PC-3 (cell line): ENCODE data around the gene AZIN2.

Source experiments
- EZH2 ChIP-seq: fragments of 300-600 bp; sonication (generic); IDR thresholded peaks from one replicate; pipeline ENCODE4 v1.6.1; 2017; ENCODE audit warnings: antibody characterized with exemption, mild to moderate bottlenecking, low read length; ENCODE audit not compliant: unreplicated experiment
- EZH2phosphoT487 ChIP-seq: fragments of 300-600 bp; sonication (generic); IDR thresholded peaks from 2 replicates; pipeline ENCODE4 v1.6.1; 2018; ENCODE audit warnings: mild to moderate bottlenecking, antibody characterized with exemption, low read length, borderline replicate concordance
- TF ChIP-seq, protein P1 (sequence below): fragments of 300-600 bp; sonication (generic); conservative IDR thresholded peaks from 2 replicates; pipeline ENCODE4 v1.5.1; 2017; ENCODE audit warnings: antibody characterized with exemption, low read depth, mild to moderate bottlenecking, low read length

DNA sequence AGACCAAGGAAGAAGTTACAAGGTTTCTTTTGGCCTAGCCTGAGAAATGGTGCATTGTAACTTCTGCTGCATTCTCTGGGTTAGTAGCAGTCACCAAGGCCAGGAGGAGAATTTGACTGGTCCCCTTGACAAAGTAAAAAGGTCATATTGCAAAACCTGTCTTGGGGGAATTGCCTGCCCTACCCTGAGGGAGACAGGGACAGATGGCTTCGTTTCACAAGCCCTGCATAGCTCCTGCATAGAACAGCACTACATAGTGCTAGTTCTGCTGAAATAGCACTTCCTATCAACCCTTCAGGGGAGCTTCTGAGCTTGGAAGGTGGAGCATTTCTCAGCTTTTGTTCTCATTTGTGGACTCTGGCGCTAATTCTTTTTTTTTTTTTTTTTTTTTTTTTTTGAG is 23.9 kb upstream of the AZIN2 start:
- TF ChIP-seq, protein P1, sequence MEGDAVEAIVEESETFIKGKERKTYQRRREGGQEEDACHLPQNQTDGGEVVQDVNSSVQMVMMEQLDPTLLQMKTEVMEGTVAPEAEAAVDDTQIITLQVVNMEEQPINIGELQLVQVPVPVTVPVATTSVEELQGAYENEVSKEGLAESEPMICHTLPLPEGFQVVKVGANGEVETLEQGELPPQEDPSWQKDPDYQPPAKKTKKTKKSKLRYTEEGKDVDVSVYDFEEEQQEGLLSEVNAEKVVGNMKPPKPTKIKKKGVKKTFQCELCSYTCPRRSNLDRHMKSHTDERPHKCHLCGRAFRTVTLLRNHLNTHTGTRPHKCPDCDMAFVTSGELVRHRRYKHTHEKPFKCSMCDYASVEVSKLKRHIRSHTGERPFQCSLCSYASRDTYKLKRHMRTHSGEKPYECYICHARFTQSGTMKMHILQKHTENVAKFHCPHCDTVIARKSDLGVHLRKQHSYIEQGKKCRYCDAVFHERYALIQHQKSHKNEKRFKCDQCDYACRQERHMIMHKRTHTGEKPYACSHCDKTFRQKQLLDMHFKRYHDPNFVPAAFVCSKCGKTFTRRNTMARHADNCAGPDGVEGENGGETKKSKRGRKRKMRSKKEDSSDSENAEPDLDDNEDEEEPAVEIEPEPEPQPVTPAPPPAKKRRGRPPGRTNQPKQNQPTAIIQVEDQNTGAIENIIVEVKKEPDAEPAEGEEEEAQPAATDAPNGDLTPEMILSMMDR = no peak
- no peak for TF ChIP-seq EZH2phosphoT487
- TF ChIP-seq EZH2 = no peak
